H1 (cell line): ENCODE results near the gene LRRC56. TPM values are rescaled to one million over a fixed set of nuclear protein-coding genes. Genes with fewer than 3 reads are reported as not detected.

Source experiments
- CTCF ChIA-PET: fragments of 300-600 bp; sonication (Branson Sonifier 250); formaldehyde crosslinking; loops from one replicate; lab custom pipeline; 2021; ENCODE audit not compliant: partially characterized antibody; lab: Charles Lee
- POLR2A ChIA-PET: fragments of 300-600 bp; sonication (Branson Sonifier 250); formaldehyde crosslinking; loops from one replicate; lab custom pipeline; 2021; ENCODE audit warnings: inconsistent platforms; ENCODE audit not compliant: partially characterized antibody; lab: Charles Lee
- DNase-seq, 2 experiments: peaks; one replicate each; pipeline versions ENCODE4 v3.0.0 to v3.0.0-alpha.2; 2010 to 2022; ENCODE audit warnings: low spot score in 2 of 2, low read depth in 1 of 2, mixed read lengths in 1 of 2
- FAIRE-seq: peaks from 2 replicates; lab custom pipeline; 2011; peaks lifted over from hg19 to GRCh38; lab: Jason Lieb, UNC
- H2AFZ ChIP-seq: 2 replicates; pipeline ENCODE4 v1.8.1; 2012; ENCODE audit warnings: low read length, inconsistent platforms
- H2AK5ac ChIP-seq: 2 replicates; pipeline ENCODE4 v1.6.1; 2013; ENCODE audit warnings: low read depth, low read length
- H2BK120ac ChIP-seq: replicated peaks from 2 replicates; pipeline ENCODE3; 2013; ENCODE audit warnings: low read depth, low read length, inconsistent platforms
- H2BK12ac ChIP-seq: 2 replicates; pipeline ENCODE4 v1.6.1; 2013; ENCODE audit warnings: low read depth, low read length
- H2BK15ac ChIP-seq: 2 replicates; pipeline ENCODE4 v1.6.1; 2013; ENCODE audit warnings: low read length
- H2BK20ac ChIP-seq: 2 replicates; pipeline ENCODE4 v1.6.1; 2013; ENCODE audit warnings: low read length
- H2BK5ac ChIP-seq: 2 replicates; pipeline ENCODE4 v1.6.1; 2013; ENCODE audit warnings: low read depth, low read length
- H3K14ac ChIP-seq: 2 replicates; pipeline ENCODE4 v1.6.1; 2013; ENCODE audit warnings: inconsistent platforms; ENCODE audit not compliant: insufficient read length
- H3K18ac ChIP-seq: 2 replicates; pipeline ENCODE4 v1.6.1; 2013; ENCODE audit warnings: low read length; ENCODE audit errors: extremely low read depth
- H3K23ac ChIP-seq: 2 replicates; pipeline ENCODE4 v1.6.1; 2013; ENCODE audit warnings: inconsistent platforms; ENCODE audit not compliant: insufficient read length
- H3K23me2 ChIP-seq: 2 replicates; pipeline ENCODE4 v1.6.1; 2013; ENCODE audit warnings: low read depth, low read length
- H3K27ac ChIP-seq: 2 replicates; pipeline ENCODE4 v1.6.1; 2011; ENCODE audit warnings: low read depth, low read length, inconsistent platforms
- H3K27me3 ChIP-seq, 4 experiments: replicated peaks in 1 of 4; 1 replicate in 1 of 4; 2 replicates in 3 of 4; pipeline versions ENCODE4 v1.6.1 to v1.8.1; 2011 to 2013; ENCODE audit warnings: low read length in 3 of 4, mild to moderate bottlenecking in 3 of 4, inconsistent platforms in 2 of 4, mixed read lengths in 2 of 4, moderate library complexity in 1 of 4; ENCODE audit not compliant: control insufficient read depth in 3 of 4, insufficient read depth in 3 of 4; ENCODE audit errors: extremely low read depth in 1 of 4
- H3K36me3 ChIP-seq, 4 experiments: 2 replicates each; pipeline versions ENCODE4 v1.6.1 to v1.8.1; 2011 to 2013; ENCODE audit warnings: mild to moderate bottlenecking in 4 of 4, low read length in 3 of 4, moderate library complexity in 2 of 4, control low read depth in 1 of 4, inconsistent platforms in 1 of 4; ENCODE audit not compliant: insufficient read depth in 4 of 4, control insufficient read depth in 2 of 4
- H3K4ac ChIP-seq: replicated peaks from 2 replicates; pipeline ENCODE3; 2013; ENCODE audit warnings: low read length, low read depth, mixed read lengths, inconsistent platforms; ENCODE audit not compliant: insufficient read length
- H3K4me1 ChIP-seq, 4 experiments: replicated peaks in 1 of 4; 1 replicate in 1 of 4; 2 replicates in 3 of 4; pipeline versions ENCODE4 v1.6.1 to v1.8.1; 2011 to 2013; ENCODE audit warnings: low read length in 3 of 4, inconsistent platforms in 2 of 4, mixed read lengths in 1 of 4; ENCODE audit not compliant: insufficient read depth in 4 of 4, control insufficient read depth in 3 of 4
- H3K4me2 ChIP-seq, 2 experiments: 2 replicates each; pipeline versions ENCODE4 v1.6.1 to v1.8.1; 2011 to 2013; ENCODE audit warnings: low read depth in 2 of 2, low read length in 2 of 2, control low read depth in 1 of 2, inconsistent platforms in 1 of 2, mild to moderate bottlenecking in 1 of 2; ENCODE audit not compliant: insufficient read depth in 1 of 2
- H3K4me3 ChIP-seq, 4 experiments: fragments of 200-600, 300-600 bp in 1 of 4; sonication (generic), shearing (Covaris generic), sonication (Bioruptor Twin) in 1 of 4; 2 replicates each; pipeline versions ENCODE4 v1.5.1 to v1.8.1; 2011 to 2016; ENCODE audit warnings: low read length in 4 of 4, low read depth in 3 of 4, control low read depth in 2 of 4, inconsistent platforms in 2 of 4, mild to moderate bottlenecking in 2 of 4, mixed read lengths in 1 of 4, moderate library complexity in 1 of 4; ENCODE audit not compliant: insufficient read depth in 2 of 4; ENCODE audit errors: extremely low read depth in 1 of 4
- H3K56ac ChIP-seq: replicated peaks from 2 replicates; pipeline ENCODE3; 2013; ENCODE audit warnings: low read depth, mild to moderate bottlenecking, mixed read lengths, low read length, inconsistent platforms; ENCODE audit not compliant: insufficient read length
- H3K79me1 ChIP-seq: 2 replicates; pipeline ENCODE4 v1.6.1; 2013; ENCODE audit warnings: low read depth, low read length, control low read depth
- H3K79me2 ChIP-seq, 2 experiments: 2 replicates each; pipeline versions ENCODE4 v1.6.1 to v1.8.1; 2012 to 2013; ENCODE audit warnings: low read length in 2 of 2, mild to moderate bottlenecking in 2 of 2, inconsistent platforms in 1 of 2; ENCODE audit not compliant: insufficient read depth in 2 of 2, control insufficient read depth in 1 of 2
- H3K9ac ChIP-seq, 4 experiments: replicated peaks in 1 of 4; 1 replicate in 1 of 4; 2 replicates in 3 of 4; pipeline versions ENCODE4 v1.6.1 to v1.8.1; 2011 to 2013; ENCODE audit warnings: low read depth in 3 of 4, low read length in 3 of 4, control low read depth in 2 of 4, mild to moderate bottlenecking in 2 of 4, moderate library complexity in 2 of 4, inconsistent platforms in 1 of 4; ENCODE audit errors: extremely low read depth in 1 of 4
- H3K9me3 ChIP-seq, 2 experiments: 2 replicates each; pipeline versions ENCODE4 v1.6.1 to v1.8.1; 2012 to 2013; ENCODE audit warnings: mild to moderate bottlenecking in 2 of 2, moderate library complexity in 2 of 2, control low read depth in 1 of 2, inconsistent platforms in 1 of 2, low read depth in 1 of 2, low read length in 1 of 2, mixed read lengths in 1 of 2; ENCODE audit not compliant: insufficient read depth in 2 of 2
- H4K20me1 ChIP-seq, 2 experiments: replicated peaks in 1 of 2; 2 replicates each; pipeline versions ENCODE3 to v1.8.1; 2011 to 2013; ENCODE audit warnings: inconsistent platforms in 2 of 2, low read length in 2 of 2, mild to moderate bottlenecking in 1 of 2; ENCODE audit not compliant: insufficient read depth in 2 of 2, control insufficient read depth in 1 of 2
- H4K5ac ChIP-seq: 2 replicates; pipeline ENCODE4 v1.6.1; 2013; ENCODE audit warnings: low read length, low read depth, mixed read lengths, inconsistent platforms; ENCODE audit not compliant: insufficient read length
- H4K8ac ChIP-seq: 2 replicates; pipeline ENCODE4 v1.8.0; 2013; ENCODE audit warnings: mild to moderate bottlenecking, moderate library complexity, low read length, inconsistent platforms; ENCODE audit not compliant: insufficient read depth; ENCODE audit errors: extremely low read depth
- H4K91ac ChIP-seq: replicated peaks from 2 replicates; pipeline ENCODE3; 2013; ENCODE audit warnings: low read length, mixed read lengths, inconsistent platforms; ENCODE audit not compliant: insufficient read length
- ATF2 ChIP-seq: IDR thresholded peaks from 2 replicates; pipeline ENCODE4 v1.6.1; 2012; ENCODE audit warnings: low read length, inconsistent platforms
- ATF3 ChIP-seq: IDR thresholded peaks from 2 replicates; pipeline ENCODE4 v1.6.1; 2011; ENCODE audit warnings: low read depth, mild to moderate bottlenecking, low read length; ENCODE audit not compliant: insufficient read depth
- CHD2 ChIP-seq: IDR thresholded peaks from 2 replicates; pipeline ENCODE4 v1.6.1; 2012; ENCODE audit warnings: low read length, improper control_type of control experiment
- CREB1 ChIP-seq: IDR thresholded peaks from 2 replicates; pipeline ENCODE4 v1.6.1; 2012; ENCODE audit warnings: inconsistent platforms
- GABPA ChIP-seq: IDR thresholded peaks from 2 replicates; pipeline ENCODE4 v1.6.1; 2011; ENCODE audit warnings: mild to moderate bottlenecking, low read length, moderate library complexity, borderline replicate concordance; ENCODE audit not compliant: insufficient read depth
- HDAC6 ChIP-seq: IDR thresholded peaks from one replicate; pipeline ENCODE4 v1.7.1; 2012; ENCODE audit warnings: low read depth, mild to moderate bottlenecking, inconsistent platforms, low read length, moderate library complexity
- RNF2 ChIP-seq: fragments of 200-900, 300-1000 bp; sonication (generic); IDR thresholded peaks from 2 replicates; pipeline ENCODE4 v1.7.1; 2016; ENCODE audit warnings: borderline replicate concordance, low read depth, mild to moderate bottlenecking, antibody characterized with exemption, low read length; ENCODE audit not compliant: poor library complexity, severe bottlenecking; ENCODE audit errors: missing control alignments
- SP1 ChIP-seq: IDR thresholded peaks from 2 replicates; pipeline ENCODE4 v1.6.1; 2011; ENCODE audit warnings: low read depth, low read length
- TAF1 ChIP-seq: IDR thresholded peaks from 2 replicates; pipeline ENCODE4 v1.6.1; 2011; ENCODE audit warnings: mild to moderate bottlenecking, low read depth, low read length
- whole genome bisulfite sequencing, 2 experiments: shearing (Covaris generic) in 1 of 2; methylation state at CpG; one replicate each; pipeline versions ENCODE4 v1.1.6 to v1.1.7; 2013 to 2015; ENCODE audit warnings: low lambda C conversion rate in 2 of 2, mixed read lengths in 2 of 2, inconsistent platforms in 1 of 2, low coverage in 1 of 2, missing lambda C conversion rate in 1 of 2; ENCODE audit not compliant: insufficient replicate concordance in 2 of 2, insufficient coverage in 1 of 2, insufficient read length in 1 of 2; ENCODE audit errors: extremely low coverage in 1 of 2, missing lambda C conversion rate in 1 of 2; 5-methylcytosine and 5-hydroxymethylcytosine counted together
- polyA plus RNA-seq, 7 experiments: library from polyadenylated mRNA; depleted of rRNA in 3 of 7; stranded (reverse) in 5 of 7; unstranded in 2 of 7; fragments of >200 nt in 5 of 7; fragments of 200-250 nt in 2 of 7; gene quantifications; 1 replicate in 5 of 7; 2 replicates in 1 of 7; 4 replicates in 1 of 7; pipeline versions ENCODE4 v1.2.1 to v1.2.3, GENCODE V29; 2011 to 2013; ENCODE audit warnings: missing spikeins in 2 of 7, mixed read lengths in 2 of 7
- total RNA-seq: library from RNA; stranded (reverse); fragmentation: NEBNext Ultra II Directional; extraction: Animal tissue kit (Norgen Biotek cat#: 25700); gene quantifications from 2 replicates; pipeline ENCODE4 v1.2.1, GENCODE V29; 2021

The LRRC56 gene
- total and polyA plus RNA-seq, 2 of the 8 experiments (the other 6 are each of a cell fraction or from before 2014, with no cell fraction given), result 0.94 to 1.9 TPM

- ChIA-PET CTCF (interaction anchor here (0.5 to 0.6 kb wide), 2 partner anchors 131 to 1300 kb away, joined by 3 read pairs; no protein-coding TSS in a partner anchor), POLR2A (interaction anchor here (0.7 to 7.1 kb wide), 5 partner anchors 14 to 125 kb away, joined by 3 to 41 read pairs (median 8); partner anchors contain the start of gene LRRC56)
- Histone ChIP-seq H3K56ac (no peak overlapping the region), H3K4me3 (peak overlapping the region; percentile 48 to 96 (median 70)), H3K18ac (peak overlapping the region; percentile 60; the same call in 1 of the 2 replicates), H4K5ac (no peak overlapping the region), H3K4me2 (peak overlapping the region; percentile 54 to 85), H3K14ac (no peak overlapping the region), H2BK120ac (peak overlapping the region; percentile 64), H3K23me2 (peaks cover 8% of the 10 kb centered on the region), H3K36me3 (no peaks in the 10 kb centered on the region; a peak in 1 of 8 replicates), H2BK5ac (no peak overlapping the region), H3K4ac (no peak overlapping the region), H2AFZ (no peak overlapping the region), H2AK5ac (no peak overlapping the region), H3K4me1 (peaks cover 0 to 9% (median 2%) of the 10 kb centered on the region in 4 experiments; a peak in 3 of 7 replicates), H3K79me1 (peaks cover 2% of the 10 kb centered on the region; the same call in 1 of the 2 replicates), H3K79me2 (peaks cover 0 to 14% of the 10 kb centered on the region in 2 experiments; a peak in 1 of 4 replicates), H3K9ac (peak overlapping the region in 3 of 4 experiments; percentile 34 to 50 (median 38); a peak in 5 of 7 replicates), H3K27me3 (no peaks in the 10 kb centered on the region), H4K91ac (no peak overlapping the region), H4K20me1 (peaks cover 0 to 6% of the 10 kb centered on the region in 2 experiments), H2BK20ac (no peak overlapping the region), H2BK15ac (no peak overlapping the region), H2BK12ac (no peak overlapping the region), H3K23ac (no peak overlapping the region), H3K27ac (no peak overlapping the region), H3K9me3 (no peaks in the 10 kb centered on the region), H4K8ac (peak overlapping the region; percentile 71)
- FAIRE-seq (no peak), DNase-seq (no peak)
- peak; percentile 35; the same call in 1 of the 2 replicates for TF ChIP-seq TAF1
- TF ChIP-seq SP1, result no peak
- TF ChIP-seq GABPA, result peak; percentile 62; the same call in 1 of the 2 replicates
- no peak for TF ChIP-seq CHD2
- no peak for TF ChIP-seq ATF2
- no peak for TF ChIP-seq ATF3
- TF ChIP-seq HDAC6, result no peak
- TF ChIP-seq RNF2, result no peak
- no peak for TF ChIP-seq CREB1
- WGBS, 2 experiments, result 42% methylated on average over 43 of the region's 45 CpGs; no CpG with 5 or more reads in 1 of the 2 experiments
These were observed 29.4 kb upstream of the LRRC56 start for GRCh38 chr11:507727-508515.
